Hypothalamus (tissue), 51 donors: Measurements from ENCODE around the gene ABCF2.
A peak's percentile ranks its signal among the peaks of the same experiment; 100 is the strongest.

Source experiments
- DNase-seq, 51 donors: peaks; one replicate each; lab custom pipeline; 2025; lab: John Stamatoyannopoulos, UW

ABCF2 gene

GRCh38 chr7:151198945-151199848 lies 27.8 kb downstream of the ABCF2 start:
- DNase-seq, result peak in 9 of 51 donors; percentile 4 to 49 (median 17)

- DNase-seq, result no peak
These were observed 29.1 kb downstream of the ABCF2 start for GRCh38 chr7:151197932-151198331.

GRCh38 chr7:151195616-151196450 lies 31.2 kb downstream of the ABCF2 start:
- no peak for DNase-seq

GRCh38 chr7:151194188-151194587 lies 32.8 kb downstream of the ABCF2 start:
- DNase-seq, result no peak

GRCh38 chr7:151193203-151193978 lies 33.6 kb downstream of the ABCF2 start:
- no peak for DNase-seq

- DNase-seq, result no peak
These were observed 34.9 kb downstream of the ABCF2 start for GRCh38 chr7:151192002-151192539.

GRCh38 chr7:151191544-151191943 lies 35.5 kb downstream of the ABCF2 start:
- no peak for DNase-seq

- DNase-seq, result no peak
These were observed 38.0 kb downstream of the ABCF2 start for GRCh38 chr7:151189038-151189437.

- no peak for DNase-seq
These were observed 38.8 kb downstream of the ABCF2 start for GRCh38 chr7:151188252-151188542.

- DNase-seq, result no peak
These were observed 39.4 kb downstream of the ABCF2 start for GRCh38 chr7:151187409-151188251.

- DNase-seq, result no peak
These were observed 40.2 kb downstream of the ABCF2 start, which contains the start of gene ASB10 for GRCh38 chr7:151186640-151187408. Gene ASB10 (minus strand): TSS chr7:151187250. CDS start chr7:151187130, 120 bp downstream.

GRCh38 chr7:151185762-151186639 lies 41.0 kb downstream of the ABCF2 start:
- no peak for DNase-seq

GRCh38 chr7:151181011-151181431 lies 46.0 kb downstream of the ABCF2 start:
- DNase-seq, result peak in 1 of 51 donors; percentile 26

GRCh38 chr7:151179946-151180345 lies 47.1 kb downstream of the ABCF2 start:
- DNase-seq, result no peak

- no peak for DNase-seq
These were observed 47.6 kb downstream of the ABCF2 start for GRCh38 chr7:151179287-151179860.

GRCh38 chr7:151178831-151179230 lies 48.2 kb downstream of the ABCF2 start:
- DNase-seq, result no peak

- DNase-seq, result no peak
These were observed 48.8 kb downstream of the ABCF2 start for GRCh38 chr7:151178236-151178635.
